Measurements from ENCODE around the gene GC. TPM values are rescaled to one million over a fixed set of nuclear protein-coding genes. Genes with fewer than 3 reads are reported as not detected.

The GC gene
- total RNA-seq, 2 experiments from 2014 or later, result not detected

DNA sequence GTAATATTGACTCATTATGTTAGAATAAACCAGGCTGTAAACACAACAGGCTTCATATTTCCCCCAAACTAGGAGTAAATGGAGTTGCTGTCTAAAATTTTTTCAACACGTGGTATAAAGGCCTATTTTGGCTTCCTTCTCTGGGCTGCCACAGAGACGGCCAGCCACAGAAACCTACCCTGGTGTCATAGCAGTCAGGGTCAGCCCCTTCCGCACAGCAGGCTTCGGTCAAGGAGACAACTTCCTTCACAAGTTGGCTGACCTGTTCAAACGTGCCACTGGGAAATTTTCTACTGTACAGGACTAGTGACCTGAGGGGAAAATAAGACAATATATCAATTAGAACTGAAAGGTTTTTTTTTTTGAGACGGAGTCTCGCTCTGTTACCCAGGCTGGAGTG lies 15.8 kb downstream of the GC start:
- Mint-ChIP-seq H3K4me1 (ENCODE audit: low read depth) (no peaks in the 10 kb centered on the region), H3K27me3 (peaks cover 15% of the 10 kb centered on the region), H3K9me3 (no peaks in the 10 kb centered on the region), H3K4me3 (no peak overlapping the region), H3K27ac (no peak overlapping the region), H3K36me3 (ENCODE audit: low read depth) (no peaks in the 10 kb centered on the region)
- intact Hi-C loops (cut with DNase I, micrococcal nuclease), result no loop called here
- H3K4me3 ChIP-seq (ENCODE audit: low read length), result no peak overlapping the region
- DNase-seq, result no peak
- ChIA-PET POLR2A (no interaction called here), CTCF (no interaction called here)
- H3K9me3 ChIP-seq (ENCODE audit: control insufficient read depth in 1 of 2, insufficient read depth in 1 of 2, low read length in 2 of 2), result no peaks in the 10 kb centered on the region
- no peaks in the 10 kb centered on the region for H3K4me1 ChIP-seq (ENCODE audit: insufficient read depth, low read length)
- no peaks in the 10 kb centered on the region for H3K36me3 ChIP-seq (ENCODE audit: insufficient read depth, low read length)
- H3K27ac ChIP-seq (ENCODE audit: low read depth in 1 of 2, low read length in 2 of 2), result no peak overlapping the region
- peaks cover 0 to 2% of the 10 kb centered on the region in 2 experiments for H3K27me3 ChIP-seq (ENCODE audit: control insufficient read depth in 1 of 2, insufficient read depth in 2 of 2, low read length in 2 of 2)
- no peak for ATAC-seq (ENCODE audit: poor library complexity)
- TF ChIP-seq, protein P1, sequence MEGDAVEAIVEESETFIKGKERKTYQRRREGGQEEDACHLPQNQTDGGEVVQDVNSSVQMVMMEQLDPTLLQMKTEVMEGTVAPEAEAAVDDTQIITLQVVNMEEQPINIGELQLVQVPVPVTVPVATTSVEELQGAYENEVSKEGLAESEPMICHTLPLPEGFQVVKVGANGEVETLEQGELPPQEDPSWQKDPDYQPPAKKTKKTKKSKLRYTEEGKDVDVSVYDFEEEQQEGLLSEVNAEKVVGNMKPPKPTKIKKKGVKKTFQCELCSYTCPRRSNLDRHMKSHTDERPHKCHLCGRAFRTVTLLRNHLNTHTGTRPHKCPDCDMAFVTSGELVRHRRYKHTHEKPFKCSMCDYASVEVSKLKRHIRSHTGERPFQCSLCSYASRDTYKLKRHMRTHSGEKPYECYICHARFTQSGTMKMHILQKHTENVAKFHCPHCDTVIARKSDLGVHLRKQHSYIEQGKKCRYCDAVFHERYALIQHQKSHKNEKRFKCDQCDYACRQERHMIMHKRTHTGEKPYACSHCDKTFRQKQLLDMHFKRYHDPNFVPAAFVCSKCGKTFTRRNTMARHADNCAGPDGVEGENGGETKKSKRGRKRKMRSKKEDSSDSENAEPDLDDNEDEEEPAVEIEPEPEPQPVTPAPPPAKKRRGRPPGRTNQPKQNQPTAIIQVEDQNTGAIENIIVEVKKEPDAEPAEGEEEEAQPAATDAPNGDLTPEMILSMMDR (IDR thresholded peaks at IDR 0.05), result no peak

DNA sequence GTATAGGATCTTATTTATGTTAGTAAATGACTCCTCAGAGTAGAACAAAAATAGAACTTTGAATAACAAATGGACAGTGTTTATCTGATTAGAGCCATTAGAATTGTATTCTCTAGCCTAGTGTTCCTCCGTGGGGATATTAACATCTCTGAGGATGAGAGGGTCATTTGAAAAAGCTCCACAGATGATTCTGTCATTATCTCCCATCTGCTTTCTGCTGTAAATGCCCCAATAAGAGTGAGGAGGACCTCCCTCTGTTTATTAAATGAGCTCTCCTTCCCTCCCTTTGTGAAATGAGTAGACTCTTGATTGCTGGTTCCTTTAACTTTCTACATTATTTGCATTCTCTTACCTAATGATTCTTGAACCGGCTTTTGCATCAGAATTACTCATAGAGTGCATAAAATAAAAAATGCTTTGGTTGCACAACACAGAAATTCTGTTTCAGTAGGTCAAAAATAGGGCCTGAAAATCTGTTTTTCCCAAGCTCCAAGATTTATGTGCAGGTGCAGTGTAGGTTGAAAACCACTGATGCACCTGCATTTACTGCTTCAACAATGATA lies 18.0 kb downstream of the GC start:
- Mint-ChIP-seq H3K4me1 (ENCODE audit: low read depth) (no peaks in the 10 kb centered on the region), H3K36me3 (ENCODE audit: low read depth) (no peaks in the 10 kb centered on the region), H3K27ac (no peak overlapping the region), H3K4me3 (no peak overlapping the region), H3K9me3 (no peaks in the 10 kb centered on the region), H3K27me3 (peaks cover 19% of the 10 kb centered on the region)
- H3K36me3 ChIP-seq (ENCODE audit: insufficient read depth, low read length), result no peaks in the 10 kb centered on the region
- ATAC-seq (ENCODE audit: poor library complexity), result no peak
- no peaks in the 10 kb centered on the region for H3K9me3 ChIP-seq (ENCODE audit: control insufficient read depth in 1 of 2, insufficient read depth in 1 of 2, low read length in 2 of 2)
- TF ChIP-seq, protein P1 (IDR thresholded peaks at IDR 0.05), result no peak
- POLR2A ChIA-PET, result no interaction called here
- CTCF ChIA-PET, result no interaction called here
- no peak overlapping the region for H3K4me3 ChIP-seq (ENCODE audit: low read length)
- no peak for DNase-seq
- intact Hi-C loops (cut with DNase I, micrococcal nuclease), result no loop called here
- H3K27me3 ChIP-seq (ENCODE audit: control insufficient read depth in 1 of 2, insufficient read depth in 2 of 2, low read length in 2 of 2), result peaks cover 0 to 2% of the 10 kb centered on the region in 2 experiments
- H3K27ac ChIP-seq (ENCODE audit: low read depth in 1 of 2, low read length in 2 of 2), result no peak overlapping the region
- no peaks in the 10 kb centered on the region for H3K4me1 ChIP-seq (ENCODE audit: insufficient read depth, low read length)

DNA sequence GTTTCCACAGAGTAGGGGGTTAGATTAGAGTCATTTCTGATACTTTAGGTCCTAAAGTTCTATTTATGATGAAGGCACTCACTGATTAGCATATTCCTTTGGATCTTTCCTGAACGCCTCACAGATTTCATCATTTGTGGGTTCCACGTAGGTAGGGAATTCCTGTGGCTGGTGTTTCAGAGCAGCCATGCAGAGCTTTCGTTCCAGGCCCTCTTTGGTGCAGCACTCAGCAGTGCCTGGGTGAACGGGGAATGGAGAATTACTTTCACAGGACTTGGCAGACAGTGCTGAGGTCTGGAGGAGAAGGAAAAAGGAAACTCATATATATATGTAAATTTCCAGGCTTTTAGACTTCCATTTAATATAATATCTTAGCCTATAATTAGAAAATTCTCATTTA lies 18.5 kb downstream of the GC start:
- no peaks in the 10 kb centered on the region for H3K9me3 Mint-ChIP-seq
- peaks cover 19% of the 10 kb centered on the region for H3K27me3 Mint-ChIP-seq
- ATAC-seq (ENCODE audit: poor library complexity) (no peak), DNase-seq (no peak)
- intact Hi-C loops (cut with DNase I, micrococcal nuclease), result no loop called here
- Histone ChIP-seq H3K4me1 (ENCODE audit: insufficient read depth, low read length) (no peaks in the 10 kb centered on the region), H3K27ac (ENCODE audit: low read depth in 1 of 2, low read length in 2 of 2) (no peak overlapping the region), H3K4me3 (ENCODE audit: low read length) (no peak overlapping the region), H3K9me3 (ENCODE audit: control insufficient read depth in 1 of 2, insufficient read depth in 1 of 2, low read length in 2 of 2) (no peaks in the 10 kb centered on the region), H3K27me3 (ENCODE audit: control insufficient read depth in 1 of 2, insufficient read depth in 2 of 2, low read length in 2 of 2) (peaks cover 0 to 2% of the 10 kb centered on the region in 2 experiments), H3K36me3 (ENCODE audit: insufficient read depth, low read length) (no peaks in the 10 kb centered on the region)
- ChIA-PET POLR2A (no interaction called here), CTCF (no interaction called here)
- H3K27ac Mint-ChIP-seq, result no peak overlapping the region
- H3K4me3 Mint-ChIP-seq, result no peak overlapping the region
- no peaks in the 10 kb centered on the region for H3K36me3 Mint-ChIP-seq (ENCODE audit: low read depth)
- H3K4me1 Mint-ChIP-seq (ENCODE audit: low read depth), result no peaks in the 10 kb centered on the region
- TF ChIP-seq, protein P1 (IDR thresholded peaks at IDR 0.05), result no peak

All from CD4-positive, alpha-beta T cell (primary cell).